ENCODE data around the gene CCDC91. TPM values are rescaled to one million over a fixed set of nuclear protein-coding genes. Genes with fewer than 3 reads are reported as not detected.

CCDC91 gene, protein sequence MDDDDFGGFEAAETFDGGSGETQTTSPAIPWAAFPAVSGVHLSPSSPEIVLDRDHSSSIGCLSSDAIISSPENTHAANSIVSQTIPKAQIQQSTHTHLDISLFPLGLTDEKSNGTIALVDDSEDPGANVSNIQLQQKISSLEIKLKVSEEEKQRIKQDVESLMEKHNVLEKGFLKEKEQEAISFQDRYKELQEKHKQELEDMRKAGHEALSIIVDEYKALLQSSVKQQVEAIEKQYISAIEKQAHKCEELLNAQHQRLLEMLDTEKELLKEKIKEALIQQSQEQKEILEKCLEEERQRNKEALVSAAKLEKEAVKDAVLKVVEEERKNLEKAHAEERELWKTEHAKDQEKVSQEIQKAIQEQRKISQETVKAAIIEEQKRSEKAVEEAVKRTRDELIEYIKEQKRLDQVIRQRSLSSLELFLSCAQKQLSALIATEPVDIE
- total RNA-seq: 21.4 and 28.1 TPM in 2 replicates

DNA sequence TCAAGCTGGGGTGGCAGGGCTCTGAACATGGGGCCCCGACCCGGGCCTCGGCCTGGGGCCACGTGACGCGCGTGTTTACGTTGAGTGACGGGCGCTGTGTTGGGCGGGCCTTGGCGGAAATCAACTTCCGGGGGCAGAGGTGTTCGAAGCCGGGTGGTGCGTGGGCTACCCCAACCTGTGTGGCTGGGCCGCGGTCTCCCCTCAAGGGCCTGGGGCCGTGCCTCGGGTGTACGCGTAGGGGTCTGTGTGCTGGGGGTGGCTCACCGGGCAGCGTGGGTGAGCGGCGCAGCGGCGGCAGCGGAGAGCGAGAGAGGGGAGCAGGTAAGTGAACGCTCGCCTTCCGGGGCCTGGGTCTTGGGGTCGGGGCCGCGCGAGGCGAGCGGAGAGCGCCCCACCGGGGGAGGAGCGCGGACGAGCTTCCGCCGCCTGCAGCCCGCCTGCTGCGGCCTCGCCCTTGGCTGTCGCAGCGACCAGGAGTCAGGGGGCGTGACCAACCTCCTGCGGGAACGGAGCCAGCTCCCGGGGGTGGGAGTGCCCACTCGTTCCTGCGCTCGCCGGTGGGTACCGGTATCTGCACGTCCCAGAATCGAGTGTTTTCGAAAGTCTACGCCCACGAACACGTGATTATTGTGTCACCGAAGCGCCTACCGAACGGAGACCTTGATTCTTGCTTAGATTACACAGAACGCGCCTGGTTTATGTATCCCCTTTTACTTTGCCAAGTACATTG, at the start of gene CCDC91:
TSS of gene CCDC91 (plus strand) at position 136 of the 730 bp plus-strand sequence. CDS start 66,760 bp downstream, outside the sequence.

Other genes with a start within 250 kb of the CCDC91 start
- gene PTHLH, start 217.7 kb upstream of the CCDC91 start, total RNA-seq: 0.33 and 0.62 TPM in 2 replicates